ENCODE measurements around the gene EZR.
"Not testable (repeated sequence)": the region's sequence is repeated elsewhere in the genome, so short reads cannot be mapped to it uniquely, and the experiment has no call there.

The EZR gene

DNA sequence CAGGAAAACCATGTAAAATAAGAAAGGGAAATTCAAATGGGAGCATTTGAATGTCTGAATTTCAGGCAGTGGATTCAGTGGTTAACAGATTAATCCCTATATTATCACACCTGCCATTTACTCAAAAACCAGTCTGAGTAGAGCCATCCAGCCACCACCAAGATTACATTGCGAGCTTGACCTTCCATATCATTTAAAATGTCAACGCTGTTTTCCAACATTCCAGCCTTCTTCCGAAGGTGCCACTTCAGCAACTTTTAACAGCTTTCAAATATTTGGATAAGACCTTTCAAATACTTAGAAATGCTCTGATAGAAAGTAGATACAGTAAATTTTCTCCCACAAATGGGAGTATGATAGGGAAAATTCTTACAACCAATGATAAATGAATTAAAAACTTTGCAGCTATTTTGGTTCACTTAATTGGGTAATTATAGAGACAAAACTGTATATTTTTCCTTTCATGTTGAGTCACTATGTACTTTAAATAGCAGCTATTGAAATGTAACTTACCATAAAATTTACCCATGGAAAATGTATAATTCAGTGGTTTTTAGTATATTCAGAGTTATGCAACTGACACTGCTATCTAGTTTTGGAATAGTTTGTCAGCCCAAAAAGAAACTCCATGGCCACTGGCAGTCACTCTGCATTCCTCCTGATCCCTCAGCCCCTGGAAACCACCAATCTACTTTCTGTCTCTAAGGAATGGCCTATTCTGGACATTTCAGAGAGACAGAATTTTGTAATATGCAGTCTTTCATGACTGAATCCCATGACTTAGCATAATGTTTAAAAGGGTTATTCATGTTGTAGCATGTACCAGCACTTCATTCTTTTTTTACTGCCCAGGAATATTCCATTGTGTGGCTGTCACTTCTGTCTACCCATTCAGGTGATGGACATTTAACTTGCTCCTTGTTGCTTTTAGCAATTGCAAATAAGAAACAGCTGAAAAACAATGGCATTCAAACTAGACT is 21.5 kb downstream of the EZR start:
- no peak for DNase-seq (ENCODE audit: low spot score)

DNA sequence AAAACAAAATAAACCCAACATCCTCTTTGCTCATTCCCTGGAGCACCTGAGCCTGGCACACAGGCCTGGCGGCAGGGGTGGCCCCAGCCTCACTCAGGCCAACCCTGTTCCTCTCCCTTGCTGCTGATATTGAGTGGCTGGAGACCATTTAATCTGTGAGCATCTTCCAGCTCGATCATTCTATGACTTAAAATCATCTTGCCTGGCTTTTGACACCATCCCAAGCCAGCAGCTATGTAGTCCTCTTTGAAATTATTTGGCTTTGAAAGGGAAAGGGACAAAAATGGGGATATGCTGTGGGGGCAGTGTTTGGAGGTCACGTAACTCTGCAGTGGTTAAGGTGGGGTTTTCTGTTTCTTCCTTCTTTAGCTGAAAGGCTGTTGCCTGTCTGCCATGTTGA is 22.8 kb downstream of the EZR start:
- no peak for DNase-seq (ENCODE audit: low spot score)

DNA sequence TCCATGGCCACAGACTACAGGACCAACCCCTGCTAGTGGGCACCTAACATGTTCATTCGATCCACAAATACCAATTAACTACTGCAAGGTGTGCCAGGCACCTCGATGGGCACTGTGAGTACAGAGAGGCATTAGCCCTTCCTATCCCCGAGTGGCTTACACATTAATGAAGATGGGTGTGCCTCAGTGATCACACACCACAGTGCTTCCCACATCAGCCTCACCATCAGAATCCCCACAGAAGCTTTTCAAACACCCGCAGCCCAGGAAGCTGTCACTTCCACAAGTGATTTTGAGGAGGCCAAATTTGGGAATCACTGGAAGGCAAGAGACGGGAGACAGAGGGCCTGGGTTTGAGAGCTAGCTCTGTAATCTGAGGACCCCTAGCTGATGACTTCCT is 23.7 kb downstream of the EZR start:
- DNase-seq (ENCODE audit: low spot score) = no peak

- DNase-seq (ENCODE audit: low spot score) = peak; percentile 52
These were observed 25.7 kb downstream of the EZR start for GRCh38 chr6:158793432-158793831.

- DNase-seq (ENCODE audit: low spot score) = not testable (repeated sequence)
These were observed 26.7 kb downstream of the EZR start for GRCh38 chr6:158792505-158792904.

DNA sequence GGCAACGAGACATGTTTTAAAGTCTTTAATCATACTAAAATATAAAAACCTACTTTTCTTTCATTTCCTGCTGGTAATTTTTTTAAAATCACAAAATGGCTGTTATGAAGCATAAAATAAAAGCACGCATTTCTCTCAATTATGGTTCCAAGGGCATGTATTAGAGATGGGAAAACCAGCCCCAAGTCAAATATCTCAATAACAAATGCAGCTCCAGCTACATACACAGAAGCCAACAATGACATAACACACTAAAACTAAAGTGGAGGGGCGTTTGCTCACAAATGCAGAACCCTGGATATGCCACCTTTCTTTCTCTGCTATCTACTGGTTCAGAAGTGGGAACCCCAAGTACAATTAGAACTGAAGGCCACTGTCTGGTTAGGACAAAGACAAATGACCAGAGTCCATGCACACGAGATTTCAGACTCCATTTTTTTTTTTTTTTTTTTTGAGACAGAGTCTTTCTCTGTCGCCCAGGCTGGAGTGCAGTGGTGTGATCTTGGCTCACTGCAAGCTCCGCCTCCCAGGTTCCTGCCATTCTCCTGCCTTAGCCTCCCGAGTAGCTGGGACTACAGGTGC is 27.8 kb downstream of the EZR start:
- no peak for DNase-seq (ENCODE audit: low spot score)

- peak; percentile 60 for DNase-seq (ENCODE audit: low spot score)
These were observed 29.9 kb downstream of the EZR start for GRCh38 chr6:158789115-158789917.

GRCh38 chr6:158787395-158787794 is 31.8 kb downstream of the EZR start:
- no peak for DNase-seq (ENCODE audit: low spot score)

DNA sequence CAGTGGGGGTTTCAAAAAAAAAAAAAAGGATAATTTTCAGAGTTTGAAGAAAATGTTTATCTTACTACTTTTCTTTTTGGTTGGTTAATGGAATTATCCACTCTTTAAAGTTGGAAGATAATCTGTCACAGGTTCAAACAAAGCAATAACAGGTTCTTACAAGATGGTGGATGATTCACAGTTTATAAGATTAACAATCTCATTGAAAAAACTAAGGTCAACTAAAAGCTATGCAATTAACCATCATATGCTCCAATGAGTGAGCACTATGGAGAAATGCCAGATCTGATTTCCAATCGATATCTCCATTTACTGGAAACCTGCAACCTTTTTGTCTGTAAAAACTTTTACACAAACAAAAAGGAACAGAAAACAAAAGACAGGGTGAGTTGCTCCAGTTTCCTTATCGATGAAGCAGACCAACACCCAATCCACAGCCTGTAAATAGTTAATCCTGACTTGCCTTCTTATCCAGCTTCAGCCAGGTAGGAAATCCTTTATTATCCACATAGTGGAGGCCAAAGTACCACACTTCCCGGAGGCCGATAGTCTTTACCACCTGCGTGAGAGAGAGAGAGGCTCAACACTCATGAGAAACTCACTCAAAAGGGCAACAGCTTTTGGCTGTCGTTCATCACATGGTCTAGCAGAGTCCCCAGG is 32.4 kb downstream of the EZR start:
- no peak for DNase-seq (ENCODE audit: low spot score)

GRCh38 chr6:158785036-158785435 is 34.1 kb downstream of the EZR start:
- no peak for DNase-seq (ENCODE audit: low spot score)

DNA sequence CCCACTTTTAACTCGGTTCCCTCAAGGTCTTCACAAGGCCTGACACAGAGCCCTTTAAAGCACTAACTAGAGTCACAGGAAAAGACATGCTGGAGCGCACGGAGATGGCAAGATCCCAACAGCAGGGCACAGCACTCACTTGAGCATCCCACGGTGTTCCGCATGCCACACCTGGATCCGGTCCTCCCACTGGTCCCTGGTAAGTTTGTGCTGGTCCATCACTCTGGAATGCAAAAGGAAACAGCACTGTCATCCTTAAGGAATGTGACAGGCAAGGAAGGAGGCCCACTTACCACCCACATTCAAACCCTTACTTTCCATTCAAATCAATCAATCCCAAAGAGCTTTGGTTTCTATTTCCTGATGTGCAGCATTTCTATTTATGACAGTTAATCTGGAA is 34.7 kb downstream of the EZR start:
- DNase-seq (ENCODE audit: low spot score) = no peak

DNA sequence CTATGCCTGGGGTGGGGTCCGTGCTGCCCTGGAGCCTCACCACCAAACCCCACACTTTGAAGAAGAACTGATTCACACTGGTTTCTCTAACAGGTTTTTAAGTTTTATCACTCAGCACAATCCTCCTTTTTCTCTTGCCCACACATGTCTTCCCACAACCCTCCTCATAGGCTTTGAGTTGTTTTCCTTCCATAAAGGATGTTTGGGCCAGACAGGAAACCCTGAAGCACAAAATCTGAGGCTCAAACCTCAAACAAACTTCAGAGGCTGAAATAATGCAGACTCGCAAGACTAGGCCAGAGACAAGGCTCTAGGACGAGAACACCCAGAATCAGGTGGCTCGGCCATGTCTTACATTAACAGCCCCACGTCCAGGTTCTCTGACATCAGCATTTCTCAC is 35.3 kb downstream of the EZR start:
- no peak for DNase-seq (ENCODE audit: low spot score)

- no peak for DNase-seq (ENCODE audit: low spot score)
These were observed 36.1 kb downstream of the EZR start for GRCh38 chr6:158783167-158783450.

DNA sequence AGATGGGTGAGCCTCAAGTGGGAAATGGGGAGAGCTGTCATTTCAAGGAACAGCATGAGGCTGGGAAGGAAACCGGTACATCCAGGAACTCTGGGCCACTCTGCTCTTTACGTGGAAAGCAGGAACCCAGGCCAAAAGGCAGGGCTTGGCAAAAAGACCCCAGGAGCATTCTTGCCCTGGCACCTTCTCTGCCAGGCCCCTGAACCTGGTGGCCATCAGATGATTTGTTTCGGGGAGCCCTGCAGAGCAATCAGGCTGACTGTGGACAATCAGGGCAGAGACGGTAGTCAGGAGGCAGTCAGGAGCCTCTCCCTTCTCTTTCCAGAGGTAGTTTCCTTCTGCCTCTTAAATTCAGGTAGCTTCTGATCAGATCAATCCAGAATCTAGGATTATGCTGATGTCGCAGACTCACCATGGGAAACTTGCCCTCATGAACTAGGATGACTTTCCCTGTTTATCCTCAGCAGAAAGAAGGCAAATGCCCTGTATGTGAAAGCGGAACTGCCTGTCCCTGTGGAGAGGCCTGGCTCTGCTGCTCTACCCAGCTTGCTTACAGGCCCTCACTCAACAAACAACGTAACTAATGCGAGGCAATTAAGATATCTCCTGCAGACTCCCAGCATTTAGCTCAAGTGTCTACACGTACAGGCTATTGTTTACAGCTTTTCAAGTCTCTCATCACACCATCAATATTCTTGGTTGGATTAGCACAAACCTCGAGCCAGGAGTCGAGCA is 36.6 kb downstream of the EZR start:
- no peak for DNase-seq (ENCODE audit: low spot score)

DNA sequence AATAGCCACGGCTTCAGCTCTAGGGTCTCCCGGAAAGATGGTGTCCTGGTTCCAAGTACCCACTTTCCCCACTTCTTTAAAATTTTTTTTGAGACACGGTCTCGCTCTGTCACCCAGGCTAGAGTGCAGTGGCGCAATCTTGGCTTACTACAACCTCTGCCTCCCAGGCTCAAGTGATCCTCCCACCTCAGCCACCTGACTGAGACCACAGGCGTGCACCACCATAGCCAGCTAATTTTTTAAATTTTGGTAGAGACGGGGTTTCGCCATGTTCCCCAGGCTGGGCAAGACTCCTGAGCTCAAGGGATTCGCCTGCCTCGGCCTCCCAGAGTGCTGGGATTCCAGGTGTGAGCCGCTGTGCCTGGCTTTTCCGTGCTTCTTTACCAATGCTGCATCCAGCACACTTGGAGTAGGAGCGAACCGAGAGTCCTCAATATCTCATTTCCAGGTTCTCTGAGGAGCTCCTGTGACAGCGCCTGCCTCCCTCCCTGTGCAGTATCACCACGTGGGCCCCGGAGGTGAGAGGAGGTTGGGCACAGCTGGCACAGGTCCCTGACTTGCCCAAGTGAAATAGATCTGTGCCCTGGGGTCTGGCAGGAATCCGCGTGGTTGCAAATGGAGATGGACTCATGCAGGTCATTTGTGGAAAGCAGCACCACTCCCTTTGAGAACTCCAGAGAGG is 37.3 kb downstream of the EZR start:
- DNase-seq (ENCODE audit: low spot score) = no peak

GRCh38 chr6:158780988-158781691 is 38.0 kb downstream of the EZR start:
- no peak for DNase-seq (ENCODE audit: low spot score)

GRCh38 chr6:158780246-158780884 is 38.8 kb downstream of the EZR start:
- DNase-seq (ENCODE audit: low spot score) = no peak

DNA sequence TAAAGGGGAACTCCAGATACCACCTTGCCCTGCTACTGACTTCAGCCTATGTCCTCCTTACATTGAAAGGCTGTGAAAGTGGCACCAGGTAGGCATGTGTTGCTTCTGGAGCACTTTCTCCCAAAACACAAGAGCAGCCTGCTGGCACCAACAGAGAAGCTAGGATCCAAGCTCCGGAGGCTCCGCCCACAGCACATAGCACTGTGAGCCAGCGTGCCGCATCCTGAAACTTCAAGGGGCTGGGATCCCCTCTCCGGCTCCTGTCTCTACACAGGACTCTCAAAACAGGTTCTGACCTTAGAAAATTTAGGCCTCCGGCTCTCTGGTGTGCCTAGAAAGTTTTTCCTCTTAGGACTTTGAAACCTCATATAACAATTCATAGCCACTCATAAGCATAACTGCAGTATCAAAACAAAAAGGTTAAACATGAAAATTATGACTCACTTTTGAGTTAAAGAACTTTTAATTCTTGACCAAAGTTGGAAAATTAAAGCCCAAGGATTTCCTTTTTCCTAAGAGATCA is 41.1 kb downstream of the EZR start:
- no peak for DNase-seq (ENCODE audit: low spot score)

DNA sequence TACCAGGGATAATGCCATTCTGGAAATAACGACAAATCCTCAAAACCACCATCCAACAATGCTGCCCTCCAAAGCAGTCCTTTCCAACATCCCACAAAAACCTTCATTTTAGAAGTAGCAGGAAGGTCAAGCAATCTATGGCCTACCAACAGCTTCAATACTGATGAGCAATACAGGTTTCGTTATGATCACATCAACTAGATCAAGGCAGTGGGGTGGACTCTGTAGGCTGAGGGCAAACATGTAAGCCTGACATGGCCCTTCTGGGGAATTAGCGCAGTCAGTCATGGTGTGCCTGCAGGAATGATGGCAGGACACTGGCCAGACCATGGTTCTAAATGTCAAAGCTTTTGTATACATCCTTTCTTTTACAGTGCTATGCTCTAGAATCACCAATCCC is 41.7 kb downstream of the EZR start:
- DNase-seq (ENCODE audit: low spot score) = no peak

- DNase-seq (ENCODE audit: low spot score) = no peak
These were observed 42.4 kb downstream of the EZR start for GRCh38 chr6:158776737-158777136.

Measured in CD4-positive, alpha-beta T cell treated with Interleukin-15 for 4 hours (primary cell).